Spinal cord (tissue), 10 donors: Measurements from ENCODE around the gene MAP1B. TPM values are rescaled to one million over a fixed set of nuclear protein-coding genes. Genes with fewer than 3 reads are reported as not detected.

ENCODE experiments used
- DNase-seq, 6 donors: peaks; one replicate each; pipeline versions ENCODE4 v3.0.0 to v3.0.0-alpha.2; 2013 to 2015; ENCODE audit warnings: low spot score in 6 of 6, low read depth in 4 of 6
- H3K27ac ChIP-seq: one replicate; pipeline ENCODE4 v1.5.1; 2013; ENCODE audit warnings: low read depth, low read length, control low read depth
- H3K27me3 ChIP-seq: one replicate; pipeline ENCODE4 v1.6.1; 2013; ENCODE audit warnings: low read length; ENCODE audit not compliant: control insufficient read depth, insufficient read depth
- H3K36me3 ChIP-seq: one replicate; pipeline ENCODE4 v1.6.1; 2013; ENCODE audit warnings: low read length; ENCODE audit not compliant: control insufficient read depth, insufficient read depth
- H3K4me1 ChIP-seq: one replicate; pipeline ENCODE4 v1.6.1; 2013; ENCODE audit warnings: low read length; ENCODE audit not compliant: control insufficient read depth, insufficient read depth
- H3K4me3 ChIP-seq: one replicate; pipeline ENCODE4 v1.5.1; 2013; ENCODE audit warnings: low read depth, low read length, control low read depth
- H3K9me3 ChIP-seq: one replicate; pipeline ENCODE4 v1.6.1; 2013; ENCODE audit warnings: low read length; ENCODE audit not compliant: control insufficient read depth, insufficient read depth
- WGBS: methylation state at CpG from one replicate; pipeline ENCODE4 v1.1.5; 2013; ENCODE audit warnings: missing lambda C conversion rate; ENCODE audit not compliant: insufficient coverage; 5-methylcytosine and 5-hydroxymethylcytosine counted together
- polyA plus RNA-seq, 2 donors: library from polyadenylated mRNA; unstranded; fragments of 120-200 nt; gene quantifications; one replicate each; pipeline ENCODE4 v1.2.1, GENCODE V29; 2013; ENCODE audit not compliant: insufficient read length in 2 of 2
- total RNA-seq, 2 donors: library from RNA; depleted of rRNA in 1 of 2; stranded (reverse); fragments of 120-200 nt in 1 of 2; fragments of >200 nt in 1 of 2; gene quantifications; one replicate each; pipeline versions ENCODE4 v1.2.3 to v1.2.4, GENCODE V29; 2013 to 2014
- donor health status: healthy.

The MAP1B gene
- total and polyA plus RNA-seq, 4 donors: 200 to 506 (median 407) TPM

- peaks cover 16% of the 10 kb centered on the region for H3K36me3 ChIP-seq
- peak in 1 of 6 donors; percentile 24 for DNase-seq
- peak overlapping the region; percentile 90 for H3K27ac ChIP-seq
These were observed 72.7 kb downstream of the MAP1B start for GRCh38 chr5:72179816-72180440.

GRCh38 chr5:72180925-72181324 is 73.7 kb downstream of the MAP1B start:
- H3K9me3 ChIP-seq: no peaks in the 10 kb centered on the region
- H3K27ac ChIP-seq: no peak overlapping the region
- H3K36me3 ChIP-seq: peaks cover 24% of the 10 kb centered on the region
- no peaks in the 10 kb centered on the region for H3K27me3 ChIP-seq
- H3K4me3 ChIP-seq: peak overlapping the region; percentile 35
- DNase-seq: no peak
- peaks cover 48% of the 10 kb centered on the region for H3K4me1 ChIP-seq
- 72% methylated on average over 4 of the region's 4 CpGs for WGBS

More at GRCh38 chr5:72179816-72180440, 72.7 kb downstream of the MAP1B start:
- Histone ChIP-seq H3K4me3 (peak overlapping the region; percentile 35), H3K27me3 (no peaks in the 10 kb centered on the region), H3K4me1 (peaks cover 45% of the 10 kb centered on the region), H3K9me3 (no peaks in the 10 kb centered on the region)
- 24% methylated on average over 11 of the region's 11 CpGs for WGBS

GRCh38 chr5:72182686-72183085 is 75.4 kb downstream of the MAP1B start:
- Histone ChIP-seq H3K4me3 (no peak overlapping the region), H3K4me1 (peaks cover 44% of the 10 kb centered on the region), H3K27ac (peak overlapping the region; percentile 40), H3K9me3 (no peaks in the 10 kb centered on the region), H3K27me3 (no peaks in the 10 kb centered on the region), H3K36me3 (peaks cover 29% of the 10 kb centered on the region)
- WGBS: 24% methylated on average over 4 of the region's 7 CpGs
- no peak for DNase-seq

- Histone ChIP-seq H3K9me3 (no peaks in the 10 kb centered on the region), H3K27ac (peak overlapping the region; percentile 40), H3K4me3 (no peak overlapping the region), H3K4me1 (peaks cover 46% of the 10 kb centered on the region), H3K36me3 (peaks cover 29% of the 10 kb centered on the region), H3K27me3 (no peaks in the 10 kb centered on the region)
- WGBS: 38% methylated on average over 4 of the region's 7 CpGs
- peak in 2 of 6 donors; percentile 83 to 89 for DNase-seq
These were observed 75.8 kb downstream of the MAP1B start for GRCh38 chr5:72183101-72183520.

- H3K9me3 ChIP-seq: no peaks in the 10 kb centered on the region
- no CpG with 5 or more reads among the region's 3 CpGs for WGBS
- H3K27ac ChIP-seq: no peak overlapping the region
- H3K4me1 ChIP-seq: peaks cover 36% of the 10 kb centered on the region
- peaks cover 26% of the 10 kb centered on the region for H3K36me3 ChIP-seq
- no peak for DNase-seq
- no peak overlapping the region for H3K4me3 ChIP-seq
- H3K27me3 ChIP-seq: no peaks in the 10 kb centered on the region
These were observed 77.1 kb downstream of the MAP1B start for GRCh38 chr5:72184408-72184807.

- H3K27me3 ChIP-seq: no peaks in the 10 kb centered on the region
- no peak overlapping the region for H3K4me3 ChIP-seq
- H3K27ac ChIP-seq: peak overlapping the region; percentile 42
- H3K9me3 ChIP-seq: no peaks in the 10 kb centered on the region
- H3K4me1 ChIP-seq: peaks cover 30% of the 10 kb centered on the region
- peaks cover 23% of the 10 kb centered on the region for H3K36me3 ChIP-seq
- peak in 1 of 6 donors; percentile 52 for DNase-seq
- WGBS: 67% methylated on average over 9 of the region's 10 CpGs
These were observed 78.4 kb downstream of the MAP1B start for GRCh38 chr5:72185496-72186329.

- H3K4me3 ChIP-seq: no peak overlapping the region
- no peaks in the 10 kb centered on the region for H3K27me3 ChIP-seq
- H3K36me3 ChIP-seq: peaks cover 27% of the 10 kb centered on the region
- H3K27ac ChIP-seq: no peak overlapping the region
- peaks cover 31% of the 10 kb centered on the region for H3K4me1 ChIP-seq
- 74% methylated on average over 4 of the region's 5 CpGs for WGBS
- DNase-seq: no peak
- no peaks in the 10 kb centered on the region for H3K9me3 ChIP-seq
These were observed 80.3 kb downstream of the MAP1B start for GRCh38 chr5:72187388-72188075.

GRCh38 chr5:72188166-72188565 is 80.9 kb downstream of the MAP1B start:
- H3K4me1 ChIP-seq: peaks cover 27% of the 10 kb centered on the region
- no peak overlapping the region for H3K4me3 ChIP-seq
- peaks cover 27% of the 10 kb centered on the region for H3K36me3 ChIP-seq
- peak in 1 of 6 donors; percentile 70 for DNase-seq
- H3K27me3 ChIP-seq: no peaks in the 10 kb centered on the region
- H3K9me3 ChIP-seq: no peaks in the 10 kb centered on the region
- no peak overlapping the region for H3K27ac ChIP-seq
- no CpG with 5 or more reads among the region's 2 CpGs for WGBS

- H3K4me3 ChIP-seq: no peak overlapping the region
- WGBS: no CpG with 5 or more reads among the region's 2 CpGs
- H3K9me3 ChIP-seq: no peaks in the 10 kb centered on the region
- H3K36me3 ChIP-seq: peaks cover 23% of the 10 kb centered on the region
- DNase-seq: no peak
- H3K4me1 ChIP-seq: peaks cover 17% of the 10 kb centered on the region
- no peak overlapping the region for H3K27ac ChIP-seq
- H3K27me3 ChIP-seq: no peaks in the 10 kb centered on the region
These were observed 81.9 kb downstream of the MAP1B start for GRCh38 chr5:72189146-72189545.
